ENCODE results near the gene SLX4IP. TPM values are rescaled to one million over a fixed set of nuclear protein-coding genes. Genes with fewer than 3 reads are reported as not detected.

Gene SLX4IP
- total and polyA plus RNA-seq, 2 donors (not counting 3 experiments of a cell fraction or from before 2014, with no cell fraction given): 1.9 to 4.5 TPM

GRCh38 chr20:10619427-10619826 is 184.3 kb downstream of the SLX4IP start:
- Histone ChIP-seq H3K27me3 (ENCODE audit: control insufficient read depth in 2 of 2, insufficient read depth in 2 of 2, low read length in 2 of 2) (no peaks in the 10 kb centered on the region), H4K20me1 (replicated peaks; ENCODE audit: control insufficient read depth, extremely low read depth, insufficient read depth, low read length) (no peaks in the 10 kb centered on the region), H3K4me2 (ENCODE audit: insufficient read depth, low read length) (no peak overlapping the region), H3K36me3 (ENCODE audit: control insufficient read depth in 2 of 2, extremely low read depth in 1 of 2, insufficient read depth in 2 of 2, low read length in 2 of 2) (no peaks in the 10 kb centered on the region), H3K9me1 (replicated peaks; ENCODE audit: control insufficient read depth, extremely low read depth, insufficient read depth, low read length) (no peaks in the 10 kb centered on the region), H3K9ac (replicated peaks; ENCODE audit: extremely low read depth, insufficient read depth, low read length) (no peak overlapping the region), H3K9me3 (replicated peaks; ENCODE audit: control insufficient read depth, insufficient read depth, low read length) (no peaks in the 10 kb centered on the region), H2AFZ (ENCODE audit: low read depth, low read length) (no peak overlapping the region), H3K4me1 (ENCODE audit: control insufficient read depth, extremely low read depth, insufficient read depth, low read length) (peaks cover 22% of the 10 kb centered on the region), H3K79me2 (ENCODE audit: control insufficient read depth, insufficient read depth, low read length) (no peaks in the 10 kb centered on the region), H3K4me3 (replicated peaks in 1 of 3; ENCODE audit: insufficient read depth in 1 of 3, low read depth in 1 of 3, low read length in 3 of 3) (no peak overlapping the region), H3K27ac (ENCODE audit: insufficient read depth, low read depth, low read length) (no peak overlapping the region)
- peak; percentile 63 for FAIRE-seq
- TF ChIP-seq FOS (IDR thresholded peaks at IDR 0.05; ENCODE audit: borderline replicate concordance, insufficient read depth, low read length) (peak; percentile 49), JUN (IDR thresholded peaks at IDR 0.05; ENCODE audit: borderline replicate concordance, insufficient read depth, insufficient read length, low read depth) (peak; percentile 27), MYC (IDR thresholded peaks at IDR 0.05; ENCODE audit: low read depth, low read length) (no peak)
- intact Hi-C loops (cut with micrococcal nuclease) (no loop called here), dilution Hi-C loops (cut with MboI; ENCODE audit: extremely low pct_ligation_motif_present, low sequenced_read_pairs) (no loop called here)
- ChIA-PET POLR2A (no interaction called here), CTCF (interaction anchor here (0.8 to 1.7 kb wide), 2 partner anchors 10 to 67 kb away, joined by 3 to 6 read pairs; no protein-coding TSS in a partner anchor)
- peak; percentile 76 for DNase-seq (ENCODE audit: low read depth, low spot score)
- no TSS peak for BruUV-seq (replicated peaks)

GRCh38 chr20:10621149-10621548 is 186.0 kb downstream of the SLX4IP start:
- Histone ChIP-seq H3K9me3 (replicated peaks; ENCODE audit: control insufficient read depth, insufficient read depth, low read length) (no peaks in the 10 kb centered on the region), H3K79me2 (ENCODE audit: control insufficient read depth, insufficient read depth, low read length) (no peaks in the 10 kb centered on the region), H3K9ac (replicated peaks; ENCODE audit: extremely low read depth, insufficient read depth, low read length) (no peak overlapping the region), H3K4me1 (ENCODE audit: control insufficient read depth, extremely low read depth, insufficient read depth, low read length) (peaks cover 22% of the 10 kb centered on the region), H3K4me2 (ENCODE audit: insufficient read depth, low read length) (no peak overlapping the region), H4K20me1 (replicated peaks; ENCODE audit: control insufficient read depth, extremely low read depth, insufficient read depth, low read length) (no peaks in the 10 kb centered on the region), H3K36me3 (ENCODE audit: control insufficient read depth in 2 of 2, extremely low read depth in 1 of 2, insufficient read depth in 2 of 2, low read length in 2 of 2) (no peaks in the 10 kb centered on the region), H2AFZ (ENCODE audit: low read depth, low read length) (no peak overlapping the region), H3K27ac (ENCODE audit: insufficient read depth, low read depth, low read length) (no peak overlapping the region), H3K9me1 (replicated peaks; ENCODE audit: control insufficient read depth, extremely low read depth, insufficient read depth, low read length) (no peaks in the 10 kb centered on the region), H3K27me3 (ENCODE audit: control insufficient read depth in 2 of 2, insufficient read depth in 2 of 2, low read length in 2 of 2) (no peaks in the 10 kb centered on the region), H3K4me3 (replicated peaks in 1 of 3; ENCODE audit: insufficient read depth in 1 of 3, low read depth in 1 of 3, low read length in 3 of 3) (no peak overlapping the region)
- DNase-seq (ENCODE audit: low read depth, low spot score): no peak
- CTCF ChIA-PET: interaction anchor here (0.9 to 3.1 kb wide), 3 partner anchors 10 to 20 kb away, joined by 3 to 13 read pairs (median 4); no protein-coding TSS in a partner anchor
- no peak for FAIRE-seq
- TF ChIP-seq JUN (IDR thresholded peaks at IDR 0.05; ENCODE audit: borderline replicate concordance, insufficient read depth, insufficient read length, low read depth): no peak
- no peak for TF ChIP-seq POLR2AphosphoS5 (IDR thresholded peaks at IDR 0.05; ENCODE audit: insufficient read depth, low read depth, low read length)
- TF ChIP-seq CTCF (IDR thresholded peaks at IDR 0.05; ENCODE audit: extremely low read depth in 1 of 2, insufficient read depth in 1 of 2, low read depth in 1 of 2, low read length in 2 of 2): no peak
- TF ChIP-seq POLR2A (IDR thresholded peaks at IDR 0.05; ENCODE audit: low read depth, low read length): no peak
- TF ChIP-seq GATA2 (IDR thresholded peaks at IDR 0.05; ENCODE audit: insufficient read depth, insufficient read length, low read depth, low read length): no peak
- TF ChIP-seq FOS (IDR thresholded peaks at IDR 0.05; ENCODE audit: borderline replicate concordance, insufficient read depth, low read length): no peak
- dilution Hi-C loops (cut with MboI; ENCODE audit: extremely low pct_ligation_motif_present, low sequenced_read_pairs): no loop called here
- intact Hi-C loops (cut with micrococcal nuclease): no loop called here
- POLR2A ChIA-PET: no interaction called here
- BruUV-seq (replicated peaks): no TSS peak
